ENCODE measurements around the gene ST3GAL6. TPM values are rescaled to one million over a fixed set of nuclear protein-coding genes. Genes with fewer than 3 reads are reported as not detected.

Gene ST3GAL6
- polyA plus RNA-seq, 1 donor: 100 TPM

GRCh38 chr3:98775459-98776139, 12.5 kb downstream of the ST3GAL6 start:
- no peak for DNase-seq

GRCh38 chr3:98776140-98776493, 13.0 kb downstream of the ST3GAL6 start:
- DNase-seq: no peak

- no peak for DNase-seq
Observed at GRCh38 chr3:98777286-98777685, 14.1 kb downstream of the ST3GAL6 start.

GRCh38 chr3:98777801-98778220, 14.7 kb downstream of the ST3GAL6 start:
- no peak for DNase-seq

- no peak for DNase-seq
Observed at GRCh38 chr3:98778383-98778782, 15.2 kb downstream of the ST3GAL6 start.

GRCh38 chr3:98778852-98779413, 15.8 kb downstream of the ST3GAL6 start:
- DNase-seq: no peak

GRCh38 chr3:98779541-98780335, 16.6 kb downstream of the ST3GAL6 start:
- DNase-seq: no peak

GRCh38 chr3:98780343-98780742, 17.2 kb downstream of the ST3GAL6 start:
- no peak for DNase-seq

GRCh38 chr3:98782824-98783500, 19.8 kb downstream of the ST3GAL6 start:
- no peak for DNase-seq

GRCh38 chr3:98784042-98784441, 20.9 kb downstream of the ST3GAL6 start:
- no peak for DNase-seq

- no peak for DNase-seq
Observed at GRCh38 chr3:98784666-98785600, 21.8 kb downstream of the ST3GAL6 start.

- DNase-seq: no peak
Observed at GRCh38 chr3:98786364-98787006, 23.3 kb downstream of the ST3GAL6 start.

- DNase-seq: no peak
Observed at GRCh38 chr3:98787181-98787580, 24.0 kb downstream of the ST3GAL6 start.

- no peak for DNase-seq
Observed at GRCh38 chr3:98788651-98789050, 25.5 kb downstream of the ST3GAL6 start.

- no peak for DNase-seq
Observed at GRCh38 chr3:98791341-98792325, 28.5 kb downstream of the ST3GAL6 start.

- no peak for DNase-seq
Observed at GRCh38 chr3:98793971-98794370, 30.8 kb downstream of the ST3GAL6 start.

- no peak for DNase-seq
Observed at GRCh38 chr3:98796334-98796733, 33.2 kb downstream of the ST3GAL6 start.

GRCh38 chr3:98797905-98798304, 34.8 kb downstream of the ST3GAL6 start:
- DNase-seq: no peak

GRCh38 chr3:98798820-98799219, 35.7 kb downstream of the ST3GAL6 start:
- no peak for DNase-seq

- no peak for DNase-seq
Observed at GRCh38 chr3:98799479-98799878, 36.3 kb downstream of the ST3GAL6 start.

All from left kidney (tissue), 2 donors.